ENCODE measurements around the gene ANO9. TPM values are rescaled to one million over a fixed set of nuclear protein-coding genes. Genes with fewer than 3 reads are reported as not detected.

The ANO9 gene, protein sequence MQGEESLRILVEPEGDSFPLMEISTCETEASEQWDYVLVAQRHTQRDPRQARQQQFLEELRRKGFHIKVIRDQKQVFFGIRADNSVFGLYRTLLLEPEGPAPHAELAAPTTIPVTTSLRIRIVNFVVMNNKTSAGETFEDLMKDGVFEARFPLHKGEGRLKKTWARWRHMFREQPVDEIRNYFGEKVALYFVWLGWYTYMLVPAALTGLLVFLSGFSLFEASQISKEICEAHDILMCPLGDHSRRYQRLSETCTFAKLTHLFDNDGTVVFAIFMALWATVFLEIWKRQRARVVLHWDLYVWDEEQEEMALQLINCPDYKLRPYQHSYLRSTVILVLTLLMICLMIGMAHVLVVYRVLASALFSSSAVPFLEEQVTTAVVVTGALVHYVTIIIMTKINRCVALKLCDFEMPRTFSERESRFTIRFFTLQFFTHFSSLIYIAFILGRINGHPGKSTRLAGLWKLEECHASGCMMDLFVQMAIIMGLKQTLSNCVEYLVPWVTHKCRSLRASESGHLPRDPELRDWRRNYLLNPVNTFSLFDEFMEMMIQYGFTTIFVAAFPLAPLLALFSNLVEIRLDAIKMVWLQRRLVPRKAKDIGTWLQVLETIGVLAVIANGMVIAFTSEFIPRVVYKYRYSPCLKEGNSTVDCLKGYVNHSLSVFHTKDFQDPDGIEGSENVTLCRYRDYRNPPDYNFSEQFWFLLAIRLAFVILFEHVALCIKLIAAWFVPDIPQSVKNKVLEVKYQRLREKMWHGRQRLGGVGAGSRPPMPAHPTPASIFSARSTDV
- 0.07 TPM for polyA plus RNA-seq (2013, experiment 1 of 2; ENCODE audit: insufficient read length)
- 0.42 TPM for polyA plus RNA-seq (2013, experiment 2 of 2; ENCODE audit: insufficient read length)

DNA sequence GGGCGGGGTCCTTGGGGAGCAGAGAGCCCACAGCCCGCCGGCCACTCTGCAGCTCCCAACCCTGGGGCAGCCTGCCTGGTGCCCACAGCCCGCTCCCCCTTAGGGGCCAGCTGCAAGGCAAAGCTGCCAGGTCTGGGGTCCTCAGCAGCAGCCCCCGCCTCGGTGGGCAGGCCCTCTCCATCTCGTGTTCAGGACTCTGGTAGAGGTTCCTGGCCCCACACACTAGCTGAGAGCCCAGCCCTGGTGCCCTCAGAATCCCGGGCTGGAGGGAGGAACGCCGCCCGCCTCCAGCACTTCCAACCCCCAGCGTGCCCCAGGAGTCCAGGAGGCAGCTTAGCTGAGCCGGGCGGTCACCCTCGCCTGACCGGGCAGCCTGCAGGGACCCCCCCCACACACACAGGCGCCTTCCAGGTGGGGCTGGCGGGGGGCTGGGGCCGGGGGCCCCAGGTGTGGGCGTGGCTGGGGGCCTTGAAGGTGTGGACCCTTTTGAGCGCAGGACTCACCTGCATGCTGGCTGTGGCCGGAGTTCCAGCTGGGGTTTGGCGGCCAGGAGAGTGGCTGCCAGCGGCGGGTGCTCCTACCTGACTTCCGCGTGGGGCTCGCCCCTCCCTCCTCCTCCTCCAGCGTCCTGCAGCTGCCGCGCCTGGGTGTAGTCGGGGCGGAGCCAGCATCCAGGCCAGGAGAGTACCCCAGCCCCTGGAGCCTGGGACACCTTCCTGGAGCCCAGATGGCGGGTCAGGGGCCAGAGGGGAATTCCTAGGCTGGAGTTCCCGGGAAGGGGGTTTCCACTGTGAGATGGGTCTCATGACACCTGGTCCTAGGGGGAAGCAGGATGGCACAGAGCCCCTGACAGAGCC is at the start of gene ANO9:
Gene ANO9, minus strand, starts transcription at position 594 of the 857 bp plus-strand sequence. Its CDS starts 85 bp downstream, at position 509.
- no peak for DNase-seq

DNA sequence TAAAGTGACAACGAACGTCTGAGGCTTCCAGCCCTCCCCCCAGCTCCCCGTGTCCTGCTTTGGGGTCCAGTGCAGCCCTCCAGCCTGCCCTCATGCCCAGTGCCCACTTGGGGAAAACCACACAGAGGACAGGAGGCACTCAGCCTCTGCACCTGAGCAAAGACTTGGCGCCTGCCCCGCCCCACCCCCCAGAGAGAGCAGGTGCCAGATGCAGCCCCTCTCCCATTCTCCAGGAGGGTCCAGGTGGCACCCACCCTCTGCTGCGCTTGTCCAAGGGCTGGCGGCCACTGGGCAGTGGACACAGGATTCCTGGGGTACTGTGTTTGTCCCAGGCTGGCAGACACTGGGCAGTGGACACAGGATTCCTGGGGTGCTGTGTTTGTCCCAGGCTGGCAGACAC is 49.5 kb upstream of the ANO9 start:
- DNase-seq = no peak

DNA sequence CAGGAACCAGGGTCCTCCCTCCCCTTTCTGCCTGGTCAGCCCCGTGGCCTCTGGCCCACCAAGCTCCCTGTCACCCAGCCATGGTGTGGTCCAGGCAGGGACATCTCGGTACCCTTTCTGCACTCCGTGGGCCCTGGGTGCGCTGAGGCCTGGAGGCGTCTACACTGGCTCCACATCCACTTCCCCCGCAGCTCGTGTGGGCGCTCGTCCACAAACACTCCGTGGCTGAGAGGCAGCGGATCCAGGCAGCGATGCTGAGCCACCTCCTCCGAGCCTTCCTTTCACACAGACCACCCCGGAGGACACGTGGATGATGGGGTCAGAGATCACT is 49.1 kb upstream of the ANO9 start:
- DNase-seq = no peak

GRCh38 chr11:490186-490929 is 48.5 kb upstream of the ANO9 start:
- DNase-seq = no peak

GRCh38 chr11:489610-490185 is 47.9 kb upstream of the ANO9 start:
- no peak for DNase-seq

DNA sequence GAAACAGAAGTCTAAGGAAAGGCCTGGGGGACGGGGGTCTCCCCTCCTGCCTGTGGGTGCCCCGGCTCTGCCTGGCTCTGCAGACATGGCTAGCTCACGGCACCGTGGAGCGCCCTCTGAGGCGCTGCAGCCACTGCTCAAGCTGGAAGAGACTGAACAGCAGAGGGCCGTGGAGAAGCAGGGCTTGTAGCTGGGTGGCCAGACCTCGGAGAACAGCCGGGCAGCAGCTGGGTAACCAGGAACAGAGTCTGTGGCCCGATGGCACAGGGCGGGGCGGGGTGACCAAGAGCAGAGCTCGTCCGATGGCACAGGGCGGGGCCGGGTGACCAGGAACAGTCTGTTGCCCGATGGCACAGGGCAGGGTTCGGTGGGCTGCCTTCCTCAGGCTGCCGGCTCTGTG is 47.2 kb upstream of the ANO9 start:
- DNase-seq = no peak

DNA sequence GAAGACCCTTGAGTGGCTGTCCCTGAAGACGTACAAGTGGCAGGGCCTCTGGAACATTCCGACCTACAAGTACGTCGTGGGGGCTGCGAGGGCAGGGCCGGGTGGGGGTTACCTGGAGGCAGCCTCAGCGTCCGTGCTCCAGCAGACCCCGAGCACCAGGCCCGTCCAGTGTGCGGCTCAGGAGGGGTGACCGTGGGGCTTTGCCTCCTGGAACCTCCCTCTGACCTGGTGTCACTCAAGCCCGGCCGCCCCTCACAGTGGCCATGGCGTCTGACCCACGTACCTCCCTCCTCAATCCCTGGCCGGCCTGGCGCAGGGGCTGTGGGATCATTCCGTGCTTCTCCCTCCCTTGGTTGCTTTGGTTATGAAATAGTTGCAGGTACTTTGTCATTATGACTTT is 46.8 kb upstream of the ANO9 start:
- no peak for DNase-seq

DNA sequence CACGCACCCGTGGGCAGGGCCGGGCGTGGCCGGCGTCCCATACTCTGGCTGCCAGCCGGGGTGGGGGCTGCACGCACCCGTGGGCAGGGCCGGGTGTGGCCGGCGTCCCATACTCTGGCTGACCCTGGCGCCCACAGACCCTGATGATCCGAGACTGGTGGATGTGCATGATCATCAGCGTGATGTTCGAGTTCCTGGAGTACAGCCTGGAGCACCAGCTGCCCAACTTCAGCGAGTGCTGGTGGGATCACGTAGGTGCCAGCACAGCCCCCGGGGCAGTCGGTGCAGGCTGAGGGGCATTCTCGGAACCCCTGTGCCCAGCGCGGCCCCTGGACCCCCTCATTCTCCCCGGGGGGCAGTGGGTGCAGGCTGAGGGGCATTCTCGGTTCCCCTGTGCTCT is 46.3 kb upstream of the ANO9 start:
- DNase-seq = no peak

- no peak for DNase-seq
Observed at GRCh38 chr11:487571-488021, 45.8 kb upstream of the ANO9 start.

- no peak for DNase-seq
Observed at GRCh38 chr11:486189-486588, 44.4 kb upstream of the ANO9 start.

GRCh38 chr11:484616-485015 is 42.8 kb upstream of the ANO9 start:
- no peak for DNase-seq

DNA sequence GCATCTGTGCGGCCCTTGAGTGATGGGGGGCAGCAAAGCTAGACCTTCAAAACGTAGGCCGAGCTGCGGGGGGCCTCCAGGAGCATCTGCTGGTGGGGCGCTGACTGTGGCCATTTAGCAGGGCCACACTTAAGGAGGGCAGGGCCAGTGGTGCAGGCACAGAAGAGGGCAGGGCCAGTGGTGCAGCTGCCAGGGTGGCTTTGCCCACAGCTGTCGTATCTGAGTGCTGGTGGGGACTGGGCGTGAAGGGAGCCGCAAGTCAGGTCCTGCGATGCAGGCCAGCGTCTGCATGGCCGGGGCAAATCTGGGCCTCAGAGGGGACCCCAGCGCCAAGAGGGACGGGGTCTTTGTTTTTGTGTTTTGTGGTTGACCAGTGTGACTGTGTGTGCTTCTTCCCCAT is 37.5 kb upstream of the ANO9 start:
- DNase-seq = no peak

DNA sequence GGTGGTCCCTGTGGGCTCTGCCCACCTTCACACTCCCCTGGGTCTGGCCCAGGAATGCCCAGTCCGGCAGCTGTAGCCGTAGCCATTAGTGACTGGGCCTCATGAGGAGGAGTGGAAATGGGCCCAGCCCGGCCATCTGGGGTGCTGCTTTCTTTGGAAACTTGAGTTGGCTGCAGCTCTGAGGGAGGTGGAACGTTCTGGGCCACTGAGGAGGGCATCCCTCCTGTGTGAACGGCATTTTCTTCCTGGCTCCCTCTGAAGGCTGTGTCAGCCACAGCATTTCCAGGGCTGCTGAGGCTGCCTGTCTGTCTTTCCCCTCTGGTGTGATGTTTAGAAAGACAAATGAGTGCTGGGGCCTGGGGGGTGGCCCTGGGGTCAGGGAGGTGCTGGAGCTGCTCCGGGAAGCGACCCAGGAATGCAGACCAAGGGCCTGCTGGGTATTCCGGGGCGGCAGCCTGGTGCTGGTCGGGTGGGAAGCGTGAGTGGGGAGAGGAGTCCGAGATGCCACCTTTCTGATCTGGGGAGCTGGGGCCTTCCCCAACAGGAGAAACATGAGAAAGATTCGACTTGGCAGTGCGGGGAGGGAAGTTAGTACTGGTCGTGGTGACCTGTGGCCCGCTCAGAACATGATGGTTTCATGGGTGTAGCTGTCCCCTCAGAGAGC is 35.4 kb upstream of the ANO9 start:
- no peak for DNase-seq

GRCh38 chr11:476416-476815 is 34.6 kb upstream of the ANO9 start:
- DNase-seq = no peak

DNA sequence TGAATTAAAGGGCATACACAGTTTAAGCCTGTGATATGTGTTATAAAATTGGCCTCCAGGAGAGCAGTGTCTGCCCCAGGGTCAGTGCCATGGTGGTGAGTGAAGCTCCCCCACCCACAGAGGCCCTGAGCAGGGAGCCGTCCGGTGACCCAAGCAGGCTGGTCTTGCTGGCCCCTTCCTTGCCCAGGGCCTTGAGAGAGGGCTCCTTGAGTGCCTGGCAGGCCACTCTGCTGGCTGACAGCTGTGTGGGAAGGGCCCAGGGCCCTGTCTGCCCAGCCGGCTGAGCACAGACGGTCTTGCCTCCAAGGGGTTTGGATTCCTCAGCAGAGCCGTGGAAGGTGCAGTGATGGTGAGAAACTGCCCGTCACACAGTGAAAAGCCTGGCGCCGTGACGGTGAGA is 34.1 kb upstream of the ANO9 start:
- no peak for DNase-seq

GRCh38 chr11:474914-475506 is 33.2 kb upstream of the ANO9 start:
- no peak for DNase-seq

DNA sequence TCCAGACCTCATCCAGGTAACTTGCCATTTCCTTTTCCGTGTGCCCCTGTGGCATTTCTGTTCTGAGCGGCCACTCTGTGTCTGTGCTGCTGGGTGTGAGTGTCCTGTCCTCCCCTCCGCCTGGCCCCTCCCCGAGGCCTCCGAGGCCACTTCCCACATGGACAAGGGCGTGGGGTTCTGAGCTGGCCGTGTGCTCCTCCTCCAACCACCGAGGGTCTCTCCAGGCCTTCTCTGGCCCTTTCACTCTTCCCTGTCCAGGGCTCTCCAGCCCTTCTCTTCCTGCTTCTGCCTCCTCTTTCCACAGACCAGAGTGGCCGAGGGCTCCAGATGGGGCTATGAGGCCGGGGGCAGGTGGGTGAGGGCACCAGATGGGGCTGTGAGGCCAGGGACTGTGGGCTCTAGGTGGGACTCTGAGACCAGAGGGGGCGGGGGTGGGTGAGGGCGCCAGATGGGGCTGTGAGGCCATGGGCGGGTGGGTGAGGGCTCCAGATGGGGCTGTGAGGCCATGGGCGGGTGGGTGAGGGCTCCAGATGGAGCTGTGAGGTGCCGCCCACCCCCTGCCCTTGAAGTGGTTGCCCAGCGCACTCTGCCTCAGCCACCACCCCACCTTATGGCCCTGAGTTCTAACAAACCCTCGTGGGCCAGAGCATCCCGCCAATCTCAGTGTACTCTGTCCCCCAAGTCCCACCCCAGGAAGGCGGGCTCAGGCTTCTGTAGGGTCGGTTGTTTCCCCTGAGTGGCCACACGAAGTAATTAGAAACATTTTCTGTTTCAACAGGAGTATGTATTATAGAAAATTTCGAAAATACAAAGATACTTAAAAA is 32.4 kb upstream of the ANO9 start:
- DNase-seq = no peak

DNA sequence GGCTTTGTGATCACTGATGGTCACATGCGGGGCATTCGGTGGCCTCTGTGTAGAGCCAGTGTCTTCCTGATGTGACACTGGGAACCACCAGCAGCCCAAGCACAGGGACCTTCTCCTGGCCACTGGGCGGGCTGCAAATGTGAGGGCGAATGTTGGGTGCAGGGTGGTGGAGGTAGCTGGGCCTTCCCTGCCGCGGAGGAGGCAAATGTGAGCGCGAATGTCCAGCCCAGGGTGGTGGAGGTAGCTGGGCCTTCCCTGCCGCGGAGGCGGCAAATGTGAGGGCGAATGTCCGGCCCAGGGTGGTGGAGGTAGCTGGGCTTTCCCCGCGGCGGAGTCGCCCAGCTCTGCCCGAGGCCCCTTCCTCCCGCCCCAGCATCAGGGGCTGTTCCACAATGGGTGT is 31.6 kb upstream of the ANO9 start:
- DNase-seq = no peak

GRCh38 chr11:472816-473215 is 31.0 kb upstream of the ANO9 start:
- no peak for DNase-seq

- no peak for DNase-seq
Observed at GRCh38 chr11:472272-472671, 30.5 kb upstream of the ANO9 start.
